Measurements from ENCODE around the gene SNRPD1.
"Not testable (repeated sequence)": the region's sequence is repeated elsewhere in the genome, so short reads cannot be mapped to it uniquely, and the experiment has no call there.

The SNRPD1 gene

GRCh38 chr18:21638822-21639221 lies 26.7 kb downstream of the SNRPD1 start:
- no peak for DNase-seq

- DNase-seq: not testable (repeated sequence)
Measured at GRCh38 chr18:21640375-21640774, 28.3 kb downstream of the SNRPD1 start.

- no peak for DNase-seq
Measured at GRCh38 chr18:21650311-21650710, 38.2 kb downstream of the SNRPD1 start.

- no peak for DNase-seq
Measured at GRCh38 chr18:21652073-21652472, 40.0 kb downstream of the SNRPD1 start.

GRCh38 chr18:21653361-21653760 lies 41.2 kb downstream of the SNRPD1 start:
- DNase-seq: no peak

GRCh38 chr18:21656402-21656801 lies 44.3 kb downstream of the SNRPD1 start:
- DNase-seq: no peak

GRCh38 chr18:21660078-21660477 lies 48.0 kb downstream of the SNRPD1 start:
- no peak for DNase-seq

- no peak for DNase-seq
Measured at GRCh38 chr18:21662581-21662980, 50.5 kb downstream of the SNRPD1 start.

- DNase-seq: no peak
Measured at GRCh38 chr18:21663578-21663977, 51.5 kb downstream of the SNRPD1 start.

- DNase-seq: no peak
Measured at GRCh38 chr18:21664069-21664468, 52.0 kb downstream of the SNRPD1 start.

- no peak for DNase-seq
Measured at GRCh38 chr18:21669736-21670285, 57.7 kb downstream of the SNRPD1 start.

GRCh38 chr18:21672521-21673267 lies 60.6 kb downstream of the SNRPD1 start:
- DNase-seq: no peak

GRCh38 chr18:21675354-21675753 lies 63.2 kb downstream of the SNRPD1 start:
- DNase-seq: peak; percentile 45

GRCh38 chr18:21678859-21679258 lies 66.7 kb downstream of the SNRPD1 start:
- DNase-seq: no peak

- no peak for DNase-seq
Measured at GRCh38 chr18:21680161-21680560, 68.0 kb downstream of the SNRPD1 start.

GRCh38 chr18:21682371-21683051 lies 70.4 kb downstream of the SNRPD1 start:
- DNase-seq: peak; percentile 39
